Hepatocyte (in vitro differentiated cells): Measurements from ENCODE around the gene ATG13. TPM values are rescaled to one million over a fixed set of nuclear protein-coding genes. Genes with fewer than 3 reads are reported as not detected.
A peak's percentile ranks its signal among the peaks of the same experiment; 100 is the strongest.

Source experiments
- DNase-seq: peaks from one replicate; pipeline ENCODE4 v3.0.0-alpha.2; 2016; ENCODE audit warnings: low spot score
- H2AFZ ChIP-seq: fragments of 200-600 bp; sonication (generic); 2 replicates; pipeline ENCODE4 v1.6.0; 2016; ENCODE audit warnings: antibody characterized with exemption, mild to moderate bottlenecking
- H3K27ac ChIP-seq: fragments of 200-600 bp; sonication (generic); 2 replicates; pipeline ENCODE4 v1.5.1; 2016; ENCODE audit warnings: mild to moderate bottlenecking
- H3K27me3 ChIP-seq: fragments of 200-600 bp; sonication (generic); 2 replicates; pipeline ENCODE4 v1.6.1; 2016
- H3K36me3 ChIP-seq: fragments of 200-600 bp; sonication (generic); replicated peaks from 2 replicates; pipeline ENCODE4 v1.5.1; 2016; ENCODE audit warnings: low read depth; ENCODE audit not compliant: insufficient read depth
- H3K4me1 ChIP-seq: fragments of 200-600 bp; sonication (generic); 2 replicates; pipeline ENCODE4 v1.5.1; 2016; ENCODE audit warnings: mild to moderate bottlenecking, moderate library complexity; ENCODE audit not compliant: insufficient read depth
- H3K4me2 ChIP-seq: fragments of 200-600 bp; sonication (generic); 2 replicates; pipeline ENCODE4 v1.6.0; 2016
- H3K4me3 ChIP-seq: fragments of 200-600 bp; sonication (generic); 2 replicates; pipeline ENCODE4 v1.5.1; 2016; ENCODE audit warnings: mild to moderate bottlenecking
- H3K79me2 ChIP-seq: fragments of 200-600 bp; sonication (generic); 2 replicates; pipeline ENCODE4 v1.6.0; 2017; ENCODE audit warnings: mild to moderate bottlenecking
- H3K9me2 ChIP-seq: fragments of 200-600 bp; sonication (generic); replicated peaks from 2 replicates; pipeline ENCODE4 v1.6.0; 2017; ENCODE audit warnings: mild to moderate bottlenecking; ENCODE audit not compliant: insufficient read depth
- H3K9me3 ChIP-seq: fragments of 200-600 bp; sonication (generic); 2 replicates; pipeline ENCODE4 v1.5.1; 2016; ENCODE audit warnings: low read depth, mild to moderate bottlenecking
- H4K20me1 ChIP-seq: fragments of 200-600 bp; sonication (generic); 2 replicates; pipeline ENCODE4 v1.6.0; 2016; ENCODE audit warnings: mild to moderate bottlenecking; ENCODE audit not compliant: insufficient read depth, poor library complexity, severe bottlenecking
- EZH2 ChIP-seq: fragments of 200-600 bp; sonication (generic); IDR thresholded peaks from 2 replicates; pipeline ENCODE4 v1.6.1; 2016; ENCODE audit warnings: antibody characterized with exemption, mild to moderate bottlenecking, borderline replicate concordance
- EZH2phosphoT487 ChIP-seq: fragments of 200-600 bp; sonication (generic); IDR thresholded peaks from one replicate; pipeline ENCODE4 v1.6.1; 2018; ENCODE audit warnings: antibody characterized with exemption, mild to moderate bottlenecking, low read depth, moderate library complexity; ENCODE audit not compliant: unreplicated experiment, severe bottlenecking
- WGBS: methylation state at CpG from one replicate; pipeline ENCODE4 v1.1.6; 2016; ENCODE audit warnings: low lambda C conversion rate; ENCODE audit errors: missing lambda C conversion rate; 5-methylcytosine and 5-hydroxymethylcytosine counted together
- polyA plus RNA-seq: library from polyadenylated mRNA; unstranded; fragments of >200 nt; fragmentation: Nextera tagmentation; extraction: Ambion mirVana; gene quantifications from 2 replicates; pipeline ENCODE4 v1.2.1, GENCODE V29; 2016
- total RNA-seq: library from RNA; depleted of rRNA; stranded (reverse); fragments of >200 nt; gene quantifications from 2 replicates; pipeline ENCODE4 v1.2.3, GENCODE V29; 2014
- TF ChIP-seq, protein P1 (sequence below): fragments of 200-600 bp; sonication (generic); IDR thresholded peaks from 2 replicates; pipeline ENCODE4 v1.5.1; 2016; ENCODE audit warnings: antibody characterized with exemption, mild to moderate bottlenecking; ENCODE audit not compliant: poor library complexity

ATG13 gene
- total and polyA plus RNA-seq, 2 experiments from 2014 or later: 50.9 to 60.8 TPM

- no peak overlapping the region for H3K4me2 ChIP-seq
- TF ChIP-seq EZH2 (no peak), EZH2phosphoT487 (no peak)
- TF ChIP-seq, protein P1, sequence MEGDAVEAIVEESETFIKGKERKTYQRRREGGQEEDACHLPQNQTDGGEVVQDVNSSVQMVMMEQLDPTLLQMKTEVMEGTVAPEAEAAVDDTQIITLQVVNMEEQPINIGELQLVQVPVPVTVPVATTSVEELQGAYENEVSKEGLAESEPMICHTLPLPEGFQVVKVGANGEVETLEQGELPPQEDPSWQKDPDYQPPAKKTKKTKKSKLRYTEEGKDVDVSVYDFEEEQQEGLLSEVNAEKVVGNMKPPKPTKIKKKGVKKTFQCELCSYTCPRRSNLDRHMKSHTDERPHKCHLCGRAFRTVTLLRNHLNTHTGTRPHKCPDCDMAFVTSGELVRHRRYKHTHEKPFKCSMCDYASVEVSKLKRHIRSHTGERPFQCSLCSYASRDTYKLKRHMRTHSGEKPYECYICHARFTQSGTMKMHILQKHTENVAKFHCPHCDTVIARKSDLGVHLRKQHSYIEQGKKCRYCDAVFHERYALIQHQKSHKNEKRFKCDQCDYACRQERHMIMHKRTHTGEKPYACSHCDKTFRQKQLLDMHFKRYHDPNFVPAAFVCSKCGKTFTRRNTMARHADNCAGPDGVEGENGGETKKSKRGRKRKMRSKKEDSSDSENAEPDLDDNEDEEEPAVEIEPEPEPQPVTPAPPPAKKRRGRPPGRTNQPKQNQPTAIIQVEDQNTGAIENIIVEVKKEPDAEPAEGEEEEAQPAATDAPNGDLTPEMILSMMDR: no peak
- peaks cover 4% of the 10 kb centered on the region for H3K36me3 ChIP-seq
- no peak overlapping the region for H3K4me3 ChIP-seq
- H3K4me1 ChIP-seq: peaks cover 14% of the 10 kb centered on the region
- H3K27ac ChIP-seq: no peak overlapping the region
- H3K9me2 ChIP-seq: no peaks in the 10 kb centered on the region
- no peak for DNase-seq
- peaks cover 2% of the 10 kb centered on the region for H3K79me2 ChIP-seq
- no peaks in the 10 kb centered on the region for H3K9me3 ChIP-seq
- H2AFZ ChIP-seq: no peak overlapping the region
- WGBS: 97% methylated on average over 4 of the region's 4 CpGs
- no peaks in the 10 kb centered on the region for H4K20me1 ChIP-seq
- no peaks in the 10 kb centered on the region for H3K27me3 ChIP-seq
These were observed 46.1 kb downstream of the ATG13 start for GRCh38 chr11:46663277-46663940.

GRCh38 chr11:46664612-46665011, 47.3 kb downstream of the ATG13 start:
- Histone ChIP-seq H3K79me2 (peaks cover 2% of the 10 kb centered on the region), H3K4me1 (peaks cover 6% of the 10 kb centered on the region), H2AFZ (no peak overlapping the region), H3K36me3 (no peaks in the 10 kb centered on the region), H4K20me1 (no peaks in the 10 kb centered on the region), H3K27me3 (no peaks in the 10 kb centered on the region), H3K27ac (peak overlapping the region; percentile 45), H3K4me3 (no peak overlapping the region), H3K9me3 (no peaks in the 10 kb centered on the region), H3K4me2 (no peak overlapping the region), H3K9me2 (no peaks in the 10 kb centered on the region)
- TF ChIP-seq, protein P1: no peak
- TF ChIP-seq EZH2: no peak
- no peak for TF ChIP-seq EZH2phosphoT487
- no peak for DNase-seq
- 67% methylated on average over 6 of the region's 6 CpGs for WGBS

- no peaks in the 10 kb centered on the region for H3K36me3 ChIP-seq
- H3K4me2 ChIP-seq: no peak overlapping the region
- H3K27me3 ChIP-seq: no peaks in the 10 kb centered on the region
- no peaks in the 10 kb centered on the region for H3K9me2 ChIP-seq
- WGBS: 100% methylated on average over 1 of the region's 1 CpG
- H3K79me2 ChIP-seq: peaks cover 2% of the 10 kb centered on the region
- no peak for TF ChIP-seq EZH2phosphoT487
- no peak overlapping the region for H2AFZ ChIP-seq
- no peak overlapping the region for H3K4me3 ChIP-seq
- H3K9me3 ChIP-seq: no peaks in the 10 kb centered on the region
- DNase-seq: no peak
- H3K4me1 ChIP-seq: no peaks in the 10 kb centered on the region
- no peak overlapping the region for H3K27ac ChIP-seq
- H4K20me1 ChIP-seq: no peaks in the 10 kb centered on the region
These were observed 48.0 kb downstream of the ATG13 start for GRCh38 chr11:46665356-46665755.

DNA sequence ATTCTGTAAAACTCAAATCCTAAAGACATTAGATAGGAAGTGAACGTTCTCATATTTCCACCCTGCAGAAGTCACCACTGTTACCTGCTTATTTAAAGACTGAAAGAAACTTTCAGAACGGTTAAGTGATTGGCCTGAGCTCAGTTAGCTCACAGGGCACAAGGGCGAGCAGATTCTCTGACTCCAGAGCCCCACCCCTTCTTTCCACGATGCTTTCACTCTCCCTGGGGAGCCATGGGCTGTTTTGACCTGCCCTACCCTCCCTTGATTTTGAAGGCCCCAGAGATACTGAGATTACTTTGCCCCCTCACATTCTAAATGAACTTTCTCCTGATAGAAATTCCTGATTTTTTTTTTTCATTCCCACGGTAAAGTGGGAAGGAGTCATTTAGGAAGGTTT, 49.2 kb downstream of the ATG13 start:
- WGBS: 90% methylated on average over 5 of the region's 5 CpGs
- H3K27ac ChIP-seq: no peak overlapping the region
- TF ChIP-seq EZH2 (no peak), EZH2phosphoT487 (no peak)
- TF ChIP-seq, protein P1: no peak

More for the DNA sequence above, 49.2 kb downstream of the ATG13 start:
- H3K27me3 ChIP-seq: no peaks in the 10 kb centered on the region
- no peak overlapping the region for H2AFZ ChIP-seq
- H3K4me3 ChIP-seq: no peak overlapping the region
- H3K9me3 ChIP-seq: no peaks in the 10 kb centered on the region
- H3K79me2 ChIP-seq: no peaks in the 10 kb centered on the region
- no peaks in the 10 kb centered on the region for H4K20me1 ChIP-seq
- H3K4me1 ChIP-seq: no peaks in the 10 kb centered on the region
- no peaks in the 10 kb centered on the region for H3K36me3 ChIP-seq
- DNase-seq: no peak
- no peaks in the 10 kb centered on the region for H3K9me2 ChIP-seq
- H3K4me2 ChIP-seq: no peak overlapping the region
